IMR-90 (cell line): ENCODE measurements around the gene INPP5A. TPM values are rescaled to one million over a fixed set of nuclear protein-coding genes. Genes with fewer than 3 reads are reported as not detected.

Experiments
- ATAC-seq: fragments of 200-7000 bp; cut with Tn5 transposase; 2 replicates; pipeline ENCODE4 v1.9.1; 2020; ENCODE audit warnings: low read depth, mild to moderate bottlenecking, moderate library complexity
- BruUV-seq: library from RNA; stranded (reverse); fragments of 400-500 nt; replicated peaks from 2 replicates; lab custom pipeline; 2021; lab: Mats Ljungman, UMichigan
- CTCF ChIA-PET: fragments of 300-600 bp; formaldehyde crosslinking; extraction: SDS; loops from one replicate; lab custom pipeline; 2021; ENCODE audit warnings: antibody characterized with exemption; lab: Yijun Ruan, JAX
- POLR2A ChIA-PET: fragments of 300-600 bp; sonication (Branson Sonifier 250); formaldehyde crosslinking; loops from one replicate; lab custom pipeline; 2022; ENCODE audit warnings: antibody characterized with exemption; ENCODE audit not compliant: unreplicated experiment; lab: Charles Lee
- DNase-seq: peaks from one replicate; pipeline ENCODE4 v3.0.0; 2013
- H2AFZ ChIP-seq: replicated peaks from 2 replicates; pipeline ENCODE3; 2013; ENCODE audit warnings: low read length, mild to moderate bottlenecking; ENCODE audit not compliant: poor library complexity
- H2AK5ac ChIP-seq: 2 replicates; pipeline ENCODE4 v1.6.1; 2013; ENCODE audit warnings: low read depth, low read length, inconsistent platforms
- H2AK9ac ChIP-seq: replicated peaks from 2 replicates; pipeline ENCODE3; 2013; ENCODE audit warnings: mild to moderate bottlenecking, low read depth, low read length, moderate library complexity; ENCODE audit not compliant: poor library complexity
- H2BK120ac ChIP-seq: 2 replicates; pipeline ENCODE4 v1.6.1; 2013; ENCODE audit warnings: low read depth, low read length, inconsistent platforms
- H2BK15ac ChIP-seq: 3 replicates; pipeline ENCODE4 v1.6.1; 2013; ENCODE audit warnings: low read depth, low read length, inconsistent platforms
- H2BK20ac ChIP-seq: 2 replicates; pipeline ENCODE4 v1.6.1; 2013; ENCODE audit warnings: low read depth, mild to moderate bottlenecking, inconsistent platforms, low read length, moderate library complexity
- H2BK5ac ChIP-seq: 2 replicates; pipeline ENCODE4 v1.6.1; 2013; ENCODE audit warnings: mild to moderate bottlenecking, low read depth, low read length, inconsistent platforms; ENCODE audit not compliant: poor library complexity, severe bottlenecking
- H3K14ac ChIP-seq: replicated peaks from 2 replicates; pipeline ENCODE4 v1.6.1; 2013; ENCODE audit warnings: low read depth, low read length, inconsistent platforms
- H3K18ac ChIP-seq: 2 replicates; pipeline ENCODE4 v1.6.1; 2013; ENCODE audit warnings: low read depth, low read length, control low read depth
- H3K23ac ChIP-seq: 2 replicates; pipeline ENCODE4 v1.6.1; 2013; ENCODE audit warnings: low read depth, low read length, inconsistent platforms
- H3K27ac ChIP-seq: 2 replicates; pipeline ENCODE4 v1.5.1; 2013; ENCODE audit warnings: mild to moderate bottlenecking, control low read depth, low read length; ENCODE audit not compliant: insufficient read depth
- H3K27me3 ChIP-seq: 2 replicates; pipeline ENCODE4 v1.6.1; 2013; ENCODE audit warnings: low read length; ENCODE audit not compliant: control insufficient read depth, insufficient read depth
- H3K36me3 ChIP-seq: 2 replicates; pipeline ENCODE4 v1.6.1; 2013; ENCODE audit warnings: low read length, mixed read lengths; ENCODE audit not compliant: control insufficient read depth, insufficient read depth
- H3K4ac ChIP-seq: 2 replicates; pipeline ENCODE4 v1.6.1; 2013; ENCODE audit warnings: low read depth, low read length, inconsistent platforms
- H3K4me1 ChIP-seq: 2 replicates; pipeline ENCODE4 v1.6.1; 2013; ENCODE audit warnings: low read length, mixed read lengths; ENCODE audit not compliant: control insufficient read depth, insufficient read depth
- H3K4me2 ChIP-seq: 2 replicates; pipeline ENCODE4 v1.6.1; 2013; ENCODE audit warnings: low read depth, mild to moderate bottlenecking, control low read depth, low read length, moderate library complexity
- H3K4me3 ChIP-seq: 2 replicates; pipeline ENCODE4 v1.5.1; 2013; ENCODE audit warnings: low read depth, mild to moderate bottlenecking, control low read depth, low read length, moderate library complexity; ENCODE audit not compliant: insufficient read depth
- H3K56ac ChIP-seq: 2 replicates; pipeline ENCODE4 v1.6.1; 2013; ENCODE audit warnings: low read length, inconsistent platforms; ENCODE audit not compliant: insufficient read depth; ENCODE audit errors: extremely low read depth
- H3K79me1 ChIP-seq, 2 experiments: 2 replicates each; pipeline ENCODE4 v1.6.1; 2013; ENCODE audit warnings: low read length in 2 of 2, inconsistent platforms in 1 of 2, low read depth in 1 of 2
- H3K9ac ChIP-seq: 2 replicates; pipeline ENCODE4 v1.6.1; 2013; ENCODE audit warnings: low read depth, low read length, control low read depth
- H3K9me1 ChIP-seq: 2 replicates; pipeline ENCODE4 v1.6.1; 2013; ENCODE audit warnings: low read length, inconsistent platforms; ENCODE audit not compliant: insufficient read depth
- H3K9me3 ChIP-seq: 2 replicates; pipeline ENCODE4 v1.6.1; 2013; ENCODE audit warnings: low read length; ENCODE audit not compliant: control insufficient read depth, insufficient read depth
- H4K20me1 ChIP-seq: 2 replicates; pipeline ENCODE4 v1.6.1; 2013; ENCODE audit warnings: low read length, inconsistent platforms; ENCODE audit not compliant: insufficient read depth
- H4K5ac ChIP-seq: 2 replicates; pipeline ENCODE4 v1.6.1; 2013; ENCODE audit warnings: mild to moderate bottlenecking, low read depth, low read length, control low read depth
- H4K8ac ChIP-seq, 2 experiments: 2 replicates each; pipeline ENCODE4 v1.6.1; 2013; ENCODE audit warnings: low read depth in 2 of 2, low read length in 2 of 2, control low read depth in 1 of 2, inconsistent platforms in 1 of 2
- H4K91ac ChIP-seq: 2 replicates; pipeline ENCODE4 v1.6.1; 2013; ENCODE audit warnings: low read depth, low read length, inconsistent platforms; ENCODE audit not compliant: insufficient read depth
- BHLHE40 ChIP-seq: fragments of 150-350 bp; IDR thresholded peaks from 2 replicates; pipeline ENCODE4 v1.6.1; 2016; ENCODE audit warnings: mild to moderate bottlenecking, low read depth, low read length
- CEBPB ChIP-seq: IDR thresholded peaks from 2 replicates; pipeline ENCODE4 v1.6.1; 2012; ENCODE audit warnings: low read depth, low read length, improper control_type of control experiment
- CHD1 ChIP-seq: IDR thresholded peaks from 2 replicates; pipeline ENCODE4 v1.6.1; 2012; ENCODE audit warnings: low read depth, low read length, improper control_type of control experiment
- FOS ChIP-seq: fragments of 150-350 bp; IDR thresholded peaks from 2 replicates; pipeline ENCODE4 v1.6.1; 2016; ENCODE audit warnings: low read depth, low read length
- MAFK ChIP-seq: IDR thresholded peaks from 2 replicates; pipeline ENCODE4 v1.6.1; 2012; ENCODE audit warnings: low read depth, low read length, improper control_type of control experiment
- MAZ ChIP-seq: IDR thresholded peaks from 2 replicates; pipeline ENCODE4 v1.6.1; 2012; ENCODE audit warnings: low read depth, mild to moderate bottlenecking, low read length, improper control_type of control experiment, moderate library complexity, borderline replicate concordance
- MXI1 ChIP-seq: IDR thresholded peaks from 2 replicates; pipeline ENCODE4 v1.6.1; 2012; ENCODE audit warnings: low read depth, mild to moderate bottlenecking, low read length, moderate library complexity, borderline replicate concordance
- NFE2L2 ChIP-seq: fragments of 150-350 bp; IDR thresholded peaks from 2 replicates; pipeline ENCODE4 v1.6.1; 2016; ENCODE audit warnings: low read depth, mild to moderate bottlenecking, low read length
- POLR2A ChIP-seq: IDR thresholded peaks from 2 replicates; pipeline ENCODE4 v1.6.1; 2012; ENCODE audit warnings: mild to moderate bottlenecking, low read depth, low read length
- RAD21 ChIP-seq: IDR thresholded peaks from 2 replicates; pipeline ENCODE4 v1.6.1; 2012; ENCODE audit warnings: low read length, improper control_type of control experiment
- RCOR1 ChIP-seq: IDR thresholded peaks from 2 replicates; pipeline ENCODE4 v1.6.1; 2012; ENCODE audit warnings: mild to moderate bottlenecking, low read length, improper control_type of control experiment; ENCODE audit not compliant: insufficient replicate concordance
- RFX5 ChIP-seq: IDR thresholded peaks from 2 replicates; pipeline ENCODE4 v1.8.0; 2012; ENCODE audit warnings: low read depth, mild to moderate bottlenecking, low read length, moderate library complexity
- SMC3 ChIP-seq: fragments of 150-350 bp; IDR thresholded peaks from 2 replicates; pipeline ENCODE4 v1.6.1; 2016; ENCODE audit warnings: low read depth, mild to moderate bottlenecking, antibody characterized with exemption, low read length, moderate library complexity
- WGBS, 2 experiments: methylation state at CpG; one replicate each; pipeline versions ENCODE4 v1.1.5 to v1.1.7; 2013; ENCODE audit warnings: missing lambda C conversion rate in 2 of 2; ENCODE audit not compliant: insufficient read length in 1 of 2; ENCODE audit errors: extremely low coverage in 2 of 2; 5-methylcytosine and 5-hydroxymethylcytosine counted together
- dilution Hi-C: fragments of 300-500 bp; cut with HindIII; formaldehyde crosslinking; loops from one replicate; pipeline ENCODE4 v1.14.3; 2018; ENCODE audit warnings: low sequenced_read_pairs; ENCODE audit not compliant: unreplicated experiment
- in situ Hi-C: fragments of 300-500 bp; cut with MboI; formaldehyde crosslinking; loops from 3 replicates; pipeline ENCODE4 v1.14.3; 2019; ENCODE audit warnings: low sequenced_read_pairs, inconsistent platforms, mixed read lengths
- intact Hi-C: fragments of 100-400 bp; cut with micrococcal nuclease; formaldehyde crosslinking; loops from 2 replicates; pipeline ENCODE4 v1.10.0; 2022
- polyA plus RNA-seq, 3 experiments: library from polyadenylated mRNA; depleted of rRNA; stranded (reverse); fragments of >200 nt; gene quantifications; 2 replicates each; pipeline ENCODE4 v1.2.3, GENCODE V29; 2012; ENCODE audit warnings: low replicate concordance in 1 of 3
- total RNA-seq: library from RNA; depleted of rRNA; stranded (reverse); fragments of >200 nt; gene quantifications from 2 replicates; pipeline ENCODE4 v1.2.3, GENCODE V29; 2012
- TF ChIP-seq, protein P1 (sequence below): fragments of 150-350 bp; IDR thresholded peaks from 2 replicates; pipeline ENCODE4 v1.6.1; 2016; ENCODE audit warnings: low read depth, mild to moderate bottlenecking, low read length, moderate library complexity, borderline replicate concordance
- TF ChIP-seq, protein P2 (sequence below): conservative IDR thresholded peaks from 2 replicates; pipeline ENCODE4 v1.5.1; 2012; ENCODE audit warnings: mild to moderate bottlenecking, low read depth, low read length, improper control_type of control experiment
- TF ChIP-seq, protein P3 (sequence below): fragments of 150-350 bp; IDR thresholded peaks from 2 replicates; pipeline ENCODE4 v1.6.1; 2017; ENCODE audit warnings: mild to moderate bottlenecking, antibody characterized with exemption, low read length, low read depth

Gene INPP5A
- total and polyA plus RNA-seq, 2 of the 4 experiments (the other 2 are of a cell fraction): 21.4 to 36.7 TPM

DNA sequence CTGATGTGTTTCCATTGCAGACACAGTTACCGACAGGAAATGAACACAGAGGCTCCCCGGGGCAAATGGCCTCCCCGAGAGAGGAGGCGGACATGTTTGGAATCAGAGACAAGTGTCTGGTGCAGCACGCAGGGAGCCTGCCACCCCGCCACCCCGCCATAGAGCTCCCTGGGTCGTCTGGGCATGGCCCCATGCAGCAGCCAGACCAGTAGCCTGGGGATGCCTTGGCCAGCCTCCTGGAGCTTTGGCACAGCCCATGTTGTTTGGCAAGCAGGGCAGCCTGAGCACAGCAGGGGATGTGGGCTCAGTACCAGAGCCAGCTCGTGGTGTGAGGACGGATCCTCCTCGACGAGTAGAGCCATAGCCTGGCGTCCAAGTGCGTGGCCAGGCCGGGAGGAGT, 167.6 kb downstream of the INPP5A start:
- CTCF ChIA-PET: no interaction called here

More for the DNA sequence above, 167.6 kb downstream of the INPP5A start:
- dilution Hi-C loops: no loop called here
- in situ Hi-C loops: no loop called here
- Histone ChIP-seq H3K4me3 (no peak overlapping the region), H2BK20ac (no peak overlapping the region), H3K4ac (no peak overlapping the region), H3K79me1 (peaks cover 4 to 19% of the 10 kb centered on the region in 2 experiments), H2BK120ac (no peak overlapping the region), H3K9me1 (no peaks in the 10 kb centered on the region), H3K9ac (no peak overlapping the region), H3K9me3 (peaks cover 13% of the 10 kb centered on the region; the same call in 1 of the 2 replicates), H4K91ac (no peak overlapping the region), H4K8ac (no peak overlapping the region), H3K56ac (no peak overlapping the region), H3K27me3 (no peaks in the 10 kb centered on the region), H3K14ac (no peak overlapping the region), H2AFZ (no peak overlapping the region), H3K18ac (no peak overlapping the region), H3K27ac (no peak overlapping the region), H4K20me1 (no peaks in the 10 kb centered on the region), H3K23ac (no peak overlapping the region), H2AK5ac (no peak overlapping the region), H4K5ac (no peak overlapping the region), H3K4me2 (no peak overlapping the region), H2AK9ac (no peak overlapping the region), H2BK15ac (no peak overlapping the region), H3K36me3 (peaks cover 5% of the 10 kb centered on the region; the same call in 1 of the 2 replicates), H3K4me1 (peaks cover 10% of the 10 kb centered on the region), H2BK5ac (no peak overlapping the region)
- TF ChIP-seq CEBPB (no peak), FOS (no peak), CHD1 (no peak), MAZ (no peak), MAFK (no peak), POLR2A (no peak), NFE2L2 (no peak), SMC3 (no peak), RFX5 (no peak), RAD21 (no peak), MXI1 (no peak), RCOR1 (no peak), BHLHE40 (no peak)
- TF ChIP-seq, protein P1, sequence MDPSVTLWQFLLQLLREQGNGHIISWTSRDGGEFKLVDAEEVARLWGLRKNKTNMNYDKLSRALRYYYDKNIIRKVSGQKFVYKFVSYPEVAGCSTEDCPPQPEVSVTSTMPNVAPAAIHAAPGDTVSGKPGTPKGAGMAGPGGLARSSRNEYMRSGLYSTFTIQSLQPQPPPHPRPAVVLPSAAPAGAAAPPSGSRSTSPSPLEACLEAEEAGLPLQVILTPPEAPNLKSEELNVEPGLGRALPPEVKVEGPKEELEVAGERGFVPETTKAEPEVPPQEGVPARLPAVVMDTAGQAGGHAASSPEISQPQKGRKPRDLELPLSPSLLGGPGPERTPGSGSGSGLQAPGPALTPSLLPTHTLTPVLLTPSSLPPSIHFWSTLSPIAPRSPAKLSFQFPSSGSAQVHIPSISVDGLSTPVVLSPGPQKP: no peak
- TF ChIP-seq, protein P2, sequence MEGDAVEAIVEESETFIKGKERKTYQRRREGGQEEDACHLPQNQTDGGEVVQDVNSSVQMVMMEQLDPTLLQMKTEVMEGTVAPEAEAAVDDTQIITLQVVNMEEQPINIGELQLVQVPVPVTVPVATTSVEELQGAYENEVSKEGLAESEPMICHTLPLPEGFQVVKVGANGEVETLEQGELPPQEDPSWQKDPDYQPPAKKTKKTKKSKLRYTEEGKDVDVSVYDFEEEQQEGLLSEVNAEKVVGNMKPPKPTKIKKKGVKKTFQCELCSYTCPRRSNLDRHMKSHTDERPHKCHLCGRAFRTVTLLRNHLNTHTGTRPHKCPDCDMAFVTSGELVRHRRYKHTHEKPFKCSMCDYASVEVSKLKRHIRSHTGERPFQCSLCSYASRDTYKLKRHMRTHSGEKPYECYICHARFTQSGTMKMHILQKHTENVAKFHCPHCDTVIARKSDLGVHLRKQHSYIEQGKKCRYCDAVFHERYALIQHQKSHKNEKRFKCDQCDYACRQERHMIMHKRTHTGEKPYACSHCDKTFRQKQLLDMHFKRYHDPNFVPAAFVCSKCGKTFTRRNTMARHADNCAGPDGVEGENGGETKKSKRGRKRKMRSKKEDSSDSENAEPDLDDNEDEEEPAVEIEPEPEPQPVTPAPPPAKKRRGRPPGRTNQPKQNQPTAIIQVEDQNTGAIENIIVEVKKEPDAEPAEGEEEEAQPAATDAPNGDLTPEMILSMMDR: no peak
- TF ChIP-seq, protein P3, sequence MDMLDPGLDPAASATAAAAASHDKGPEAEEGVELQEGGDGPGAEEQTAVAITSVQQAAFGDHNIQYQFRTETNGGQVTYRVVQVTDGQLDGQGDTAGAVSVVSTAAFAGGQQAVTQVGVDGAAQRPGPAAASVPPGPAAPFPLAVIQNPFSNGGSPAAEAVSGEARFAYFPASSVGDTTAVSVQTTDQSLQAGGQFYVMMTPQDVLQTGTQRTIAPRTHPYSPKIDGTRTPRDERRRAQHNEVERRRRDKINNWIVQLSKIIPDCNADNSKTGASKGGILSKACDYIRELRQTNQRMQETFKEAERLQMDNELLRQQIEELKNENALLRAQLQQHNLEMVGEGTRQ: no peak
- POLR2A ChIA-PET: no interaction called here
- BruUV-seq: no TSS peak
- ATAC-seq (no peak), DNase-seq (no peak)
- 98% methylated on average over 7 of the region's 15 CpGs; no CpG with 5 or more reads in 1 of the 2 experiments for WGBS, 2 experiments
- intact Hi-C loops: no loop called here
